Stimulated activated CD4-positive, alpha-beta T cell treated with anti-CD3 and anti-CD28 coated beads, Interleukin-12 subunit alpha, Interleukin-12 subunit beta, amount 100 ng/mL, for 48 hours (primary cell): Measurements from ENCODE around the gene ZNF669.
A peak's percentile ranks its signal among the peaks of the same experiment; 100 is the strongest.
"Not testable (repeated sequence)": the region's sequence is repeated elsewhere in the genome, so short reads cannot be mapped to it uniquely, and the experiment has no call there.

ENCODE experiments used
- DNase-seq, 3 donors: peaks; one replicate each; pipeline ENCODE4 v3.0.0-alpha.2; 2020; ENCODE audit warnings: low read depth in 2 of 3, low spot score in 1 of 3

Gene ZNF669

DNA sequence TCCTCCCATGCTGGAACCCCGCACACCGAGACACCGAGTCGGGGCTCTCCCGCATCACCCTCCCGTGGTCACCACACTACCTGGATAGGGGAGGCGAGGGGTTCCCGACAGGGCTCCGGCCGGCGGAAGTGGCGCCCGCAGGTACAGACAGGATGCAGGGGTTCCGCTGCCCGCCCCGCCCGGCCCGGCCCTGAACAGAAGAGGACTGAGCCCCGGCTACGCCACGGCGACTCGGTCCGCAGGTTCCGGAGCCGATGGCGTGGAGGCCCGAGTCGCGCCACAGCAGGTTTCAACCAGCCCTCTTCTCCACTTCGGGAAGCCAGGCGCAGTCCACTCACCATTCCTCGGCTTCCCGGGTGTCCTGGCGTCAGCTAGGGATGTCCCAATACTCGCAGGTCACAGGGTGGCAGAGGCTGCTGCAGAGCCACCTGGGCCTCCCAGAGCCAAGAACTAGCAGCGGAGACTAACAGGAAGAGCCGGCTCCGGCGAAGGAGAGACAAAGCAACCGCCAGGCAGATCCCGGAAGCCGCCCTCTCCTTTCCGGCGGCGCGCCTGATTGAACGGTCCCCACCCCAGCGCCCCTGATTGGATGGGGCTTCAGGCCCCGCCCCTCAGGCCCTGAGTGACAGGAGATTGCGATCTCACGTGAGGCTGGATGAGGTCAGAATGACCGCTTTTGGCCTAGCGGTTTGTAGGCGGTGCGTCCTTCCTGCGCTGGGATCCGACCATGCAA is at the start of gene ZNF669:
ZNF669 (minus strand) TSS at position 498 of the 733 bp plus-strand sequence; CDS start at position 341, 157 bp downstream.
- peak; percentile 89 to 91 (median 90) for DNase-seq

DNA sequence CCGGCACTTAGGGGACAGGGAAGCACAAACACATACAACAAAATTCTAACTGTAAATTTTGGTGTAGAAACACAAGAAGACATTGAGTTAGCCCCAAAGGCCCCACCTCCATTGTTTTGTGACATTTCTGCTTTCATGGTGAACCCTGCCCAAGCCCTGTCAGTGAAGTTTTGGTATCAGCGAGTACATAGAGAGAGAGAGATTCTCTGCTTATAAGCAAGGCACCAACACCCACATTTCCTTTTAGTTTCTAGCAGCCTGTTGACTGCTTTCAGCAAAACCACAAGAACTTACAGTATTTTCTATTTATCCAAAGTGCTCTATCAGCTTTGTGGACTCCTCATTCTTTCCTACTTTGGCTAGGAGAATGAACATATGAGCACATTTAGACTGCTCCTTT is 43.6 kb upstream of the ZNF669 start:
- no peak for DNase-seq

GRCh38 chr1:247147120-247147519 is 43.0 kb upstream of the ZNF669 start:
- not testable (repeated sequence) for DNase-seq

- no peak for DNase-seq
Measured at GRCh38 chr1:247146671-247147070, 42.5 kb upstream of the ZNF669 start.

GRCh38 chr1:247145279-247145678 is 41.1 kb upstream of the ZNF669 start:
- no peak for DNase-seq

DNA sequence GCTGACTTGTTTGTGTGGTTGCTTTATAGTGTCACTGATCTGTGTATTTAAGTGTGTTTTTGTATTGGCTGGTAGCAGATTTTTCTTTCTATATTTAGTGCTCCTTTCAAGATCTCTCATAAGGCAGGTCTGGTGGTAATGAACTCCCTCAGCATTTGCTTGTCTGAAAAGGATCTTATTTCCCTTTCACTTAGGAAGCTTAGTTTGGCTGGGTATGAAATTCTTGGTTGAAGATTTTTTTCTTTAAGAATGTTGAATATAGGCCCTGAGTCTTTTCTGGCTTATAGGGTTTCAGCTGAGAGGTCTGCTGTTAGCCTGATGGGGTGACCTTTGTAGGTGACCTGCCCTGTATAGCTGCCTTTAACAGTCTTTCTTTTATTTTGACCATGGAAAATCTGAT is 35.4 kb upstream of the ZNF669 start:
- not testable (repeated sequence) for DNase-seq

DNA sequence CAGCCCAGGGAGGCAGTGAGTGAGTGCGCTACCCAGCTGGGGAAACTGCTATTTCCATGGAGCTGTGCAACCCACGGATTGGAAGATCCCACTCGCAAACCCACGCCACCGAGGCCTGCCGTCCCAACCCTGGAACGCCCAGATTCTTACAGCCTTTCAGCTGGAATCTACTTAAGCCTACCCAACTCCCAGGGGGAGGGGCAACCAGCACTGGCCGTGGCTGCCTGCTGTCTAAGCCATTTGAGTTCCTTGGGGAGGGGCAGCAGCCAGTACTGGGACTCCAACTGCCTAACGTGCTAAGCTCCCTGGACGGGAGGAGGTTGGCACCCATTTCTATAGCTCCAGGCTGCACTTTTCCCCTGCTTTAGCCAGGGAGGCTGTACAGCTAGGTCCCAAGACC is 27.1 kb upstream of the ZNF669 start:
- no peak for DNase-seq

GRCh38 chr1:247127519-247128282 is 23.5 kb upstream of the ZNF669 start:
- DNase-seq, result not testable (repeated sequence)

DNA sequence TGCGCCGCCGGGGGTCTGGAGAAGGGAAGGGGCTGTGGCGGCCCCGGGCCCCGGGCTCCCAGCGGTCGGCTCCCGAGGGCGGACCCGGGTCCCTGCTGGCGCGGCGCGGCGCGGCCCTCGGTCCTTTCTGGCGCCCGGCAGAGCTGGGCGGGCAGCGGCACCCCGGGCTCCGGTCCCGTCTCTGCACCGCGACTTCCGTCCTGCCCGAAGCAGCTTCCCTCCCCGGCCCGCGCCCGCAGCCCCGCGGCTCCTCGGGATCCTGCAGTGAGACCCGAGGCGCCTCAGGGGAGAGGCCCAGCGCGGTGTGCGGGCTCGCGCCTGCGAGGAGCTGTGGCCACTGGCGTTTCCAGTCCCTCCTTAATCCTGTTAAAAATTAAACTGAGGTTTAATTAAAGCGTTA is 22.4 kb upstream of the ZNF669 start:
- not testable (repeated sequence) for DNase-seq

GRCh38 chr1:247126166-247126565 is 22.0 kb upstream of the ZNF669 start:
- DNase-seq, result not testable (repeated sequence)

GRCh38 chr1:247121382-247121781 is 17.2 kb upstream of the ZNF669 start:
- DNase-seq, result no peak

- not testable (repeated sequence) for DNase-seq
Measured at GRCh38 chr1:247120408-247120668, 16.2 kb upstream of the ZNF669 start.

DNA sequence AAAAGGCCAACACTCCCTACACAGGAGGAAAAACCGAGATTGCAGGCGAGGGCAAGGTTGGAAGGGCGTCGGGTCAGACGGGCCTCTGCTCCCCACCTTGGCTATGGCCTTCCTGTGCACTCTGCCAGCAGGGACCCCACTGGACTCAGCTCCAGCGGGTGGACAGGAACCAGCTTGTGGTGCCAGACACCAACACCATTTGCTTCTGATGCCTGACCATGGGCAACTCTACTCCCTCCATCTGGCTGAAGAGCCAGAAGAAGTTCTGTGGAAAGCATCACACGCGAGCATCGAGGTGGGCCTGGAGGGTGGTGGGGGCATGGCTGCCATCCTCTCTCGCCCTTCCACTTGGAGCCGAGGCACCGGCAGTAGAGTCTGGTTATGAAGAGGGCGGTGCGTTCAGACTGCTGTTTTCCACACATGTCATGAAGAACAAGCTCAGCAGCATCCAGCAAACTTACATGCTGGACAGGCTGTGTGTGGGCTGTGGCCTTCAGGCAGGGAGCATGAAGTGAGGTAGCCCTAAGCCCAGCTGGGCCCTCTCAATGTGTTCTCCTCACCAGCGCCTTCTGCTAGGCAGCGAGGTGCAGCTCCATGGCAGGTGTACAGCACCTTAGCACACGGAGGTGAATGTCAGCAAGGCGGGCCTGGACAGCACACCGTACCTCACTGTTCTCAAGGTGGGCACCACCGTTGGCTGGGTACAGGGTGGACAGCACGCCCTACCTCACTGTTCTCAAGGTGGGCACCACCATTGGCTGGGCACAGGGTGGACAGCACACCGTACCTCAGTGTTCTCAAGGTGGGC is 15.6 kb upstream of the ZNF669 start:
- no peak for DNase-seq

DNA sequence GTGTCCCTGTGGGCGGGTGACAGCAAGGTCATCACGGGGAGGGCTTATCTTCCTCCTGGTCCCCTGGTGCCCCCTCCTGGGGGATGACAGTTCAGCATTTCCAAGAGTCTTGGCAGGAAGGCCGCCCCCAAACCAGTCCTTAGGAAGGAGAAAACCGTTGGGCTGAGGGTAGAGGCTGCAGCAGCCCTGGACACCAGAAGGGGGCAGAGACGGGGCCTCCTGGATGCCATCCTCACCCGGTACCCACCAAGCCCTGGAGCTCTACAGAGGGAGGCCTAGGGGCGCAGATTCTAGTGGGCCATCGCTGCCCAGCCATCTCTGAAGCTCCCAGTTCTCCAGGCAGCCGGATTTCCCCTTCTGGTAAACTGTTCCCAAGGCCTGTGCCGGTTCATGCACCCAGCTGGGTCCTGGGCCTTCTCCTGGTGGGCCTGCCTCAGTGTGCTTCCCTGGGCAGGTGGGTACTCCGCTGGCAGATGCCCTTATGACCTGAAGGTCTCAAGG is 14.8 kb upstream of the ZNF669 start:
- peak in 2 of 3 donors; percentile 34 to 39 for DNase-seq

DNA sequence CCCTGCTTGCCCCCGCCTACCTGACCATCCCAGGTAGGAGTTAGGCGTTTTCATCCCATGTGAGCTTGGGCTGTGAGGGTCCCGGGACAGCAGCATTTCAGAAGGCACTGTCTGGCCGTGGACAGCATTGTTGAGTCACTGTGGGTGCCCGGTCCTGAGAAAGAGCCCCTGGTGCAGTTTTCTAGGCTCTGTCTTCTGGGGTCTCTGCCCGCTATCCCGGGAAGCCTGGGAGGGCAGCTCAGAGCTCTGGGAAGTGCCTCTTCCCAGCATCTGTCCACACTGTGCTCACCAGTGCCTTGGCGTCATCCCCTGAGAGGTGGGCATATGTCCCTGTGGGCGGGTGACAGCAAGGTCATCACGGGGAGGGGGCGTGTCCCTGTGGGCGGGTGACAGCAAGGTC is 11.4 kb upstream of the ZNF669 start:
- DNase-seq, result no peak

DNA sequence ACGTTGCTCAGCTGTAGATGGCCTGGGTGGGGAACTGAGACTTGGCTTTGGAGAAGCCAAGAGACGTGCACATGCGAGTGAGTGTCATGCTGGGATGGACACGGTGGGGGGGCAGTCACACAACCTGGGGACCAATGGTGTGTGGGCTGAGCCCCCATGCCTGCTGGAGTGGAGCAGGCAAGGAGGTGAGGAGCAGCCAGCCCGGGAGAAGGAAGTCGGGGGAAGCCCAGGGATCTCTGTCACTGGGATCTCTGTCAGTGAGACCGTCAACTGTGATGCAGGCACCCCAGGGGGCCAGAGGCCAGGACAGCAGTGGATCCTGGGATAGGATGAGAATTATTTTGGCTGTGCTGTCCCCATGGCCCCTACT is 11.0 kb upstream of the ZNF669 start:
- DNase-seq, result no peak

GRCh38 chr1:247114351-247115140 is 10.4 kb upstream of the ZNF669 start:
- no peak for DNase-seq

- no peak for DNase-seq
Measured at GRCh38 chr1:247113733-247114271, 9.6 kb upstream of the ZNF669 start.

DNA sequence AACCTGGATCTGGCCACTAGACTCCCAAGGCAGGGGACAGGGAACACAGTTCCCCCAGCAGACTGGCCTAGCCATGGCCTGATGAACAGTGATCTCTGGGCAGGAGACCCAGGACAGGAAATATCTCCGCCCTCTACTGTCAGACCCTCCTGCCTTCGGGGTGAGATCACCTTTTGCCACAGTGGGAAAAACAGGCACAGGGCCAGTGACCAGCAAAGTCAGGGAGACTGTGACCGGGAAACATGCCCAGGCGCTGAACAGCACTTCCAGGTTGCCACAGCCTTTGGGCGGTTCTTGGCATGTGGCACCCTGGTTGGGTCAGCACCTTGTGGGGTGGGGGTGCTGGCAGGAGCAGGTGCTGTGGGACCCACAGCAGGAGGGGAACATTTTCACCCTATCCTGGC is 8.9 kb upstream of the ZNF669 start:
- DNase-seq, result no peak

- no peak for DNase-seq
Measured at GRCh38 chr1:247112479-247112781, 8.3 kb upstream of the ZNF669 start.
